ENCODE results near the gene ARL6IP5. TPM values are rescaled to one million over a fixed set of nuclear protein-coding genes. Genes with fewer than 3 reads are reported as not detected.

Gene ARL6IP5
- total and polyA plus RNA-seq, 2 donors (not counting 3 experiments of a cell fraction or from before 2014, with no cell fraction given): 96.9 to 116 TPM

GRCh38 chr3:69095636-69096035, 10.9 kb downstream of the ARL6IP5 start:
- no peak for DNase-seq (ENCODE audit: low read depth, low spot score)
- BruUV-seq (replicated peaks): no TSS peak
- dilution Hi-C loops (cut with MboI; ENCODE audit: extremely low pct_ligation_motif_present, low sequenced_read_pairs): no loop called here
- Histone ChIP-seq H3K4me2 (ENCODE audit: insufficient read depth, low read length) (no peak overlapping the region), H2AFZ (ENCODE audit: low read depth, low read length) (no peak overlapping the region), H3K27ac (ENCODE audit: insufficient read depth, low read depth, low read length) (no peak overlapping the region), H3K9me1 (replicated peaks; ENCODE audit: control insufficient read depth, extremely low read depth, insufficient read depth, low read length) (no peaks in the 10 kb centered on the region), H3K9me3 (replicated peaks; ENCODE audit: control insufficient read depth, insufficient read depth, low read length) (no peaks in the 10 kb centered on the region), H4K20me1 (replicated peaks; ENCODE audit: control insufficient read depth, extremely low read depth, insufficient read depth, low read length) (no peaks in the 10 kb centered on the region), H3K4me3 (replicated peaks in 1 of 3; ENCODE audit: insufficient read depth in 1 of 3, low read depth in 1 of 3, low read length in 3 of 3) (no peak overlapping the region), H3K4me1 (ENCODE audit: control insufficient read depth, extremely low read depth, insufficient read depth, low read length) (peaks cover 33% of the 10 kb centered on the region), H3K36me3 (ENCODE audit: control insufficient read depth in 2 of 2, extremely low read depth in 1 of 2, insufficient read depth in 2 of 2, low read length in 2 of 2) (peaks cover 0 to 4% of the 10 kb centered on the region in 2 experiments), H3K79me2 (ENCODE audit: control insufficient read depth, insufficient read depth, low read length) (peaks cover 79% of the 10 kb centered on the region), H3K9ac (replicated peaks; ENCODE audit: extremely low read depth, insufficient read depth, low read length) (no peak overlapping the region), H3K27me3 (ENCODE audit: control insufficient read depth in 2 of 2, insufficient read depth in 2 of 2, low read length in 2 of 2) (no peaks in the 10 kb centered on the region)
- FAIRE-seq: no peak
- ChIA-PET POLR2A (no interaction called here), CTCF (interaction anchor here (1.7 kb wide), 1 partner anchor 10 kb away, joined by 8 read pairs; no protein-coding TSS in a partner anchor)
- TF ChIP-seq MYC (IDR thresholded peaks at IDR 0.05; ENCODE audit: low read depth, low read length) (no peak), MAX (IDR thresholded peaks at IDR 0.05; ENCODE audit: insufficient read depth, insufficient read length) (no peak), FOS (IDR thresholded peaks at IDR 0.05; ENCODE audit: borderline replicate concordance, insufficient read depth, low read length) (no peak), POLR2AphosphoS5 (IDR thresholded peaks at IDR 0.05; ENCODE audit: insufficient read depth, low read depth, low read length) (no peak), POLR2A (IDR thresholded peaks at IDR 0.05; ENCODE audit: low read depth, low read length) (no peak), JUN (IDR thresholded peaks at IDR 0.05; ENCODE audit: borderline replicate concordance, insufficient read depth, insufficient read length, low read depth) (no peak), GATA2 (IDR thresholded peaks at IDR 0.05; ENCODE audit: insufficient read depth, insufficient read length, low read depth, low read length) (no peak), CTCF (IDR thresholded peaks at IDR 0.05; ENCODE audit: extremely low read depth in 1 of 2, insufficient read depth in 1 of 2, low read depth in 1 of 2, low read length in 2 of 2) (no peak), EZH2 (IDR thresholded peaks at IDR 0.05; ENCODE audit: borderline replicate concordance, low read depth, low read length, severe bottlenecking) (no peak)
- intact Hi-C loops (cut with micrococcal nuclease): no loop called here
